ENCODE data around the gene MPI.
"Not testable (repeated sequence)": the region's sequence is repeated elsewhere in the genome, so short reads cannot be mapped to it uniquely, and the experiment has no call there.

MPI gene

DNA sequence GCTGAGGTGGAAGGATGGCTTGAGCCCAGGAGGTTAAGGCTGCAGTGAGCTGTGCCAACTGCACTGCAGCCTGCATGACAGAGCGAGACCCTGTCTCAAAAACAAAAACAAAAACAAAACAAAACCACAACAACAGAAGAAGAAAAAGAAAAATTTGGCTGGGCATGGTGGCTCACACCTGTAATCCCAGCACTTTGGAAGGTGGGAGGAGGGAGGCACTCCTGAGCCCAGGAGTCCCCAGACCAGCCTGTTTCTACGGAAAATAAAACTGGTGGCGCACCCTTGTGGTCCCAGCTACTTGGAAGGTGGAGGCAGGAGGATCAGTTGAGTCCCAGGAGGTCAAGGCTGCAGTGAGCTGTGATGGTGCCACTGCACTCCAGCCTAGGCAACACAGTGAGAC is 45.4 kb downstream of the MPI start:
- DNase-seq (ENCODE audit: low read depth): not testable (repeated sequence)

- no peak for DNase-seq (ENCODE audit: low read depth)
These were observed 47.4 kb downstream of the MPI start for GRCh38 chr15:74937272-74937589.

- DNase-seq (ENCODE audit: low read depth): peak; percentile 77
These were observed 47.9 kb downstream of the MPI start, which contains the start of gene COX5A for GRCh38 chr15:74937590-74938371. COX5A (minus strand) TSS chr15:74938073; CDS start chr15:74938014, 59 bp downstream.

DNA sequence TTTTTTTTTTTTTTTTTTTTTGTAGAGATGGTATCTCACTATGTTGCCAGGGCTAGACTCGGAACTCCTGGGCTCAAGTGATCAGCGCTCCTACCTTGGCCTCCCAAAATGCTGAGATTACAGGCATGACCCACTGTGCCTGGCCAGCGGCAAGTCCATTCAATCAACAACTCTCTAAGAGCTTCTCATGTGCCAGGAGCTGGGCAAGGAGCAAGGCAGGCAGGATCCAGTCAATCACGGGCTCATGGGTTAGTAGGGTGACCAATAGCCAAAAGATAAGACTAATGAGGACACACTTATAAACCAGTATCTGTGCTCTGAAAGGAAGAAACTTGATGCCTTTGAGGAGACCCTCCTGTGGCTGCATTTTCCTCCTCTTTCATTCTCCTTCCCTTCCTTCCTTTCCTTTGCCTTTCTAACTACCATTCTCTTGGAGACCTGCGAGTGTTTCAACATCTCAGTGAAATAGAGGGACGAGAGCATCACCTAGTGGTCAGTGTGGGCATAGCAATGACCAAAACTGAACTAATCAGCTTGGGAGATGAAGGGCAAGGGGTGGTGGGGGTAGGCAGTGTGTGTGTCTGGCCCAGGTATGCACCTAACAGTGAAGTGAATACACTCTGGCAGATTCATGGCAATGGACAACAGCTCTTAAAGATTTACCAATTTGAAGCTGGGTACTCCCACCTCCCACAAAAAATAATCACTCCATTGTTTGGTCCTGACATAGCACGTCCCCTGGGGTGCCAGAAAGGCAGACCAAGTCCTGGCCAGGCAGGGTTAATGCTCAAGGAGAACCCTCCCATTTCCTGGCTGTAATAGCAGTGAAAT is 60.5 kb downstream of the MPI start:
- DNase-seq (ENCODE audit: low read depth): no peak

DNA sequence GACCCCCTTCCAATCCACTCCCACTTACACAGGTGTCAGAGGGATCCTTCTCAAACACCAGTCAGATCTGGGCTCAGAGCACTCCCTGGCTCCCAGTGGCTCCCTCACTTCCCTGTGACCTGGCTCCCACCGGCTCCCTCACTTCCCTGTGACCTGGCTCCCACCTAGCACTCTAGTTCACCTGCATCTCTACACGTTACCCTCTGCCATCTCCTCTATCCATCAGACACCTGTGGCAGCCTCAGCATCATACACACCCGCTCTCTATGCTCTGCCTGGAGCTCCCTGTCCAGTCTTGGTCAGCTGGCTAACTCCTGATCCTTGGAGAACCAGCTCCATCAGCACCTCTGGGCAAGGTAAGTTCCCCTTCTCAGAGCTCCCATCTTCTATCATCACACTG is 61.2 kb downstream of the MPI start:
- DNase-seq (ENCODE audit: low read depth): no peak
